SK-N-SH treated with all-trans-retinoic acid at 6 μM for 48 hours (cell line): Measurements from ENCODE around the gene STARD5.
A peak's percentile ranks its signal among the peaks of the same experiment; 100 is the strongest.

ENCODE experiments used
- ATAC-seq: fragments of 200-7000 bp; cut with Tn5 transposase; 3 replicates; pipeline ENCODE4 v1.9.1; 2020; ENCODE audit warnings: mild to moderate bottlenecking, moderate library complexity
- ARNTL ChIP-seq: fragments of 450-650 bp; formaldehyde crosslinking; IDR thresholded peaks from 2 replicates; pipeline ENCODE4 v1.5.0; 2020; ENCODE audit warnings: low read depth, mild to moderate bottlenecking, moderate library complexity, borderline replicate concordance
- BACH2 ChIP-seq: fragments of 250-450 bp; sonication (Bioruptor Pico); IDR thresholded peaks from 2 replicates; pipeline ENCODE4 v1.9.0; 2021; ENCODE audit warnings: mild to moderate bottlenecking, borderline replicate concordance
- CSDC2 ChIP-seq: fragments of 250-450 bp; sonication (Bioruptor Pico); IDR thresholded peaks from 2 replicates; pipeline ENCODE4 v1.5.0; 2020; ENCODE audit warnings: mild to moderate bottlenecking, moderate library complexity
- ESRRG ChIP-seq: fragments of 250-450 bp; sonication (Bioruptor Pico); IDR thresholded peaks from 2 replicates; pipeline ENCODE4 v1.6.1; 2021; ENCODE audit warnings: mild to moderate bottlenecking
- GLIS3 ChIP-seq: fragments of 250-450 bp; sonication (Bioruptor Pico); IDR thresholded peaks from 2 replicates; pipeline ENCODE4 v1.5.0; 2020; ENCODE audit warnings: mild to moderate bottlenecking, moderate library complexity
- ISL1 ChIP-seq: fragments of 250-450 bp; sonication (Bioruptor Pico); IDR thresholded peaks from 2 replicates; pipeline ENCODE4 v2.1.2; 2022; ENCODE audit warnings: mild to moderate bottlenecking, moderate library complexity
- OSR1 ChIP-seq: fragments of 250-450 bp; sonication (Bioruptor Pico); IDR thresholded peaks from 2 replicates; pipeline ENCODE4 v1.8.0; 2022; ENCODE audit warnings: moderate library complexity, mild to moderate bottlenecking, inconsistent platforms
- PPARA ChIP-seq: fragments of 250-450 bp; sonication (Bioruptor Pico); IDR thresholded peaks from 2 replicates; pipeline ENCODE4 v1.5.0; 2020; ENCODE audit warnings: mild to moderate bottlenecking, borderline replicate concordance
- RARB ChIP-seq: fragments of 250-450 bp; sonication (Bioruptor Pico); IDR thresholded peaks from 2 replicates; pipeline ENCODE4 v1.8.0; 2021; ENCODE audit warnings: mild to moderate bottlenecking, moderate library complexity
- SNAI2 ChIP-seq: fragments of 250-450 bp; sonication (Bioruptor Pico); IDR thresholded peaks from 2 replicates; pipeline ENCODE4 v1.5.0; 2020; ENCODE audit warnings: mild to moderate bottlenecking, moderate library complexity
- TCF4 ChIP-seq: fragments of 250-450 bp; sonication (Bioruptor Pico); IDR thresholded peaks from 2 replicates; pipeline ENCODE4 v1.8.0; 2021; ENCODE audit warnings: mild to moderate bottlenecking, moderate library complexity, borderline replicate concordance
- TOX ChIP-seq: fragments of 250-450 bp; sonication (Bioruptor Pico); IDR thresholded peaks from 2 replicates; pipeline ENCODE4 v1.8.0; 2021; ENCODE audit warnings: mild to moderate bottlenecking, moderate library complexity, borderline replicate concordance
- ZC3H10 ChIP-seq: fragments of 250-450 bp; sonication (Bioruptor Pico); IDR thresholded peaks from 2 replicates; pipeline ENCODE4 v1.5.1; 2021; ENCODE audit warnings: mild to moderate bottlenecking, moderate library complexity
- ZFP3 ChIP-seq: fragments of 250-450 bp; sonication (Bioruptor Pico); IDR thresholded peaks from 2 replicates; pipeline ENCODE4 v1.5.0; 2020; ENCODE audit warnings: mild to moderate bottlenecking, moderate library complexity
- ZFP30 ChIP-seq: fragments of 450-650 bp; formaldehyde crosslinking; IDR thresholded peaks from 2 replicates; pipeline ENCODE4 v1.5.0; 2022; ENCODE audit warnings: mild to moderate bottlenecking, moderate library complexity
- ZNF565 ChIP-seq: fragments of 450-650 bp; formaldehyde crosslinking; conservative IDR thresholded peaks from 2 replicates; pipeline ENCODE4 v1.5.0; 2020; ENCODE audit warnings: low read depth, mild to moderate bottlenecking, moderate library complexity
- ZNF70 ChIP-seq: fragments of 450-650 bp; formaldehyde crosslinking; IDR thresholded peaks from 2 replicates; pipeline ENCODE4 v1.5.0; 2020; ENCODE audit warnings: mild to moderate bottlenecking, moderate library complexity
- ZNF8 ChIP-seq: fragments of 450-650 bp; formaldehyde crosslinking; IDR thresholded peaks from 2 replicates; pipeline ENCODE4 v1.5.0; 2020; ENCODE audit warnings: mild to moderate bottlenecking, moderate library complexity
- TF ChIP-seq, protein P1 (sequence below): fragments of 250-450 bp; sonication (Bioruptor Pico); IDR thresholded peaks from 2 replicates; pipeline ENCODE4 v1.5.1; 2021; ENCODE audit warnings: mild to moderate bottlenecking, moderate library complexity
- TF ChIP-seq, protein P2 (sequence below): fragments of 250-450 bp; sonication (Bioruptor Pico); IDR thresholded peaks from 2 replicates; pipeline ENCODE4 v1.5.1; 2020; ENCODE audit warnings: low read depth, mild to moderate bottlenecking, moderate library complexity
- TF ChIP-seq, protein P3 (sequence below): fragments of 250-450 bp; sonication (Bioruptor Pico); IDR thresholded peaks from 2 replicates; pipeline ENCODE4 v1.8.0; 2020; ENCODE audit warnings: mild to moderate bottlenecking, moderate library complexity, borderline replicate concordance
- TF ChIP-seq, protein P4 (sequence below): fragments of 250-450 bp; sonication (Bioruptor Pico); IDR thresholded peaks from 2 replicates; pipeline ENCODE4 v1.8.0; 2021; ENCODE audit warnings: low read depth, mild to moderate bottlenecking, moderate library complexity, borderline replicate concordance
- TF ChIP-seq, protein P5 (sequence below): fragments of 250-450 bp; sonication (Bioruptor Pico); IDR thresholded peaks from 2 replicates; pipeline ENCODE4 v1.5.0; 2020; ENCODE audit warnings: mild to moderate bottlenecking, moderate library complexity

STARD5 gene

DNA sequence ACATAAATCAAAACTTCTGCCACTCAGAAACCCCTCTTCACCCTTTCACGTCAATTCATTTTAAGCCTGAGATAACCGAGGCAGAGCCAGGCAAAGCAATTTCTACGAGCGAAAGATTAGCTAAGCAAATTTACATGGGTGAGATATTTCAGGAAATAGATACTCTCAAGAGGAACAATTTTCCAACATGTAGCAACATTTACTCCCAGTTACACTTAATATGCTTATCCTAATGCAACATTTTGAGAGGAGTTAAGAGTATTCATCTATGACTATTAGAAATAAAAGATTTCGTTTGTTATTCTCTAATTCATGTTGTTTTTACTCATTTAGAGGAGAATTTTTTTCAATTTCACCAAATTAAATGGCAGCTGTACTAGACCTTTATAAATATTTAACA lies 49.2 kb upstream of the STARD5 start (continued):
- TF ChIP-seq, protein P1, sequence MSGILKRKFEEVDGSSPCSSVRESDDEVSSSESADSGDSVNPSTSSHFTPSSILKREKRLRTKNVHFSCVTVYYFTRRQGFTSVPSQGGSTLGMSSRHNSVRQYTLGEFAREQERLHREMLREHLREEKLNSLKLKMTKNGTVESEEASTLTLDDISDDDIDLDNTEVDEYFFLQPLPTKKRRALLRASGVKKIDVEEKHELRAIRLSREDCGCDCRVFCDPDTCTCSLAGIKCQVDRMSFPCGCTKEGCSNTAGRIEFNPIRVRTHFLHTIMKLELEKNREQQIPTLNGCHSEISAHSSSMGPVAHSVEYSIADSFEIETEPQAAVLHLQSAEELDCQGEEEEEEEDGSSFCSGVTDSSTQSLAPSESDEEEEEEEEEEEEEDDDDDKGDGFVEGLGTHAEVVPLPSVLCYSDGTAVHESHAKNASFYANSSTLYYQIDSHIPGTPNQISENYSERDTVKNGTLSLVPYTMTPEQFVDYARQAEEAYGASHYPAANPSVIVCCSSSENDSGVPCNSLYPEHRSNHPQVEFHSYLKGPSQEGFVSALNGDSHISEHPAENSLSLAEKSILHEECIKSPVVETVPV (CRISPR knock-in tag): no peak
- TF ChIP-seq ZFP3 (CRISPR knock-in tag): no peak
- TF ChIP-seq, protein P2, sequence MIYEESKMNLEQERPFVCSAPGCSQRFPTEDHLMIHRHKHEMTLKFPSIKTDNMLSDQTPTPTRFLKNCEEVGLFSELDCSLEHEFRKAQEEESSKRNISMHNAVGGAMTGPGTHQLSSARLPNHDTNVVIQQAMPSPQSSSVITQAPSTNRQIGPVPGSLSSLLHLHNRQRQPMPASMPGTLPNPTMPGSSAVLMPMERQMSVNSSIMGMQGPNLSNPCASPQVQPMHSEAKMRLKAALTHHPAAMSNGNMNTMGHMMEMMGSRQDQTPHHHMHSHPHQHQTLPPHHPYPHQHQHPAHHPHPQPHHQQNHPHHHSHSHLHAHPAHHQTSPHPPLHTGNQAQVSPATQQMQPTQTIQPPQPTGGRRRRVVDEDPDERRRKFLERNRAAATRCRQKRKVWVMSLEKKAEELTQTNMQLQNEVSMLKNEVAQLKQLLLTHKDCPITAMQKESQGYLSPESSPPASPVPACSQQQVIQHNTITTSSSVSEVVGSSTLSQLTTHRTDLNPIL: no peak
- TF ChIP-seq ESRRG (CRISPR knock-in tag): no peak

DNA sequence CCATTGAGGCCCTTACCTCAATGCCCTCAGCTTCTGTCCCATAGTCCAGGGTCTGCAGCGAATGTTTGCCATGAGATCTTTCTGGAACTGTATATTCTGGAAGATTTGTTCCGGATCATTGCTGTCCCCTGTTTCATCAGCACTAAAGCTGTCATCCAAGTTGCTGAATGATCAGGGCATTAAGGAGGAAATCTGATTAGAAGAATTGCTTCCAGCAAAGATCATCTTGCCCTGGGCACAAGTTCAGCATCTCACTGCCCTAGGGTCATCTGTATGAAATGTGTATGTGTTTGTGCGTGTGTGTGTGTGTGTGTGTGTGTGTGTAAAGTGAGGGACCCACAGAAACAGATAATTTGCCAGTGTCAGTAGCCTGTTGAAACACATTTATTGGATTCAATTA lies 48.6 kb upstream of the STARD5 start:
- no peak for ATAC-seq
- TF ChIP-seq, protein P3, sequence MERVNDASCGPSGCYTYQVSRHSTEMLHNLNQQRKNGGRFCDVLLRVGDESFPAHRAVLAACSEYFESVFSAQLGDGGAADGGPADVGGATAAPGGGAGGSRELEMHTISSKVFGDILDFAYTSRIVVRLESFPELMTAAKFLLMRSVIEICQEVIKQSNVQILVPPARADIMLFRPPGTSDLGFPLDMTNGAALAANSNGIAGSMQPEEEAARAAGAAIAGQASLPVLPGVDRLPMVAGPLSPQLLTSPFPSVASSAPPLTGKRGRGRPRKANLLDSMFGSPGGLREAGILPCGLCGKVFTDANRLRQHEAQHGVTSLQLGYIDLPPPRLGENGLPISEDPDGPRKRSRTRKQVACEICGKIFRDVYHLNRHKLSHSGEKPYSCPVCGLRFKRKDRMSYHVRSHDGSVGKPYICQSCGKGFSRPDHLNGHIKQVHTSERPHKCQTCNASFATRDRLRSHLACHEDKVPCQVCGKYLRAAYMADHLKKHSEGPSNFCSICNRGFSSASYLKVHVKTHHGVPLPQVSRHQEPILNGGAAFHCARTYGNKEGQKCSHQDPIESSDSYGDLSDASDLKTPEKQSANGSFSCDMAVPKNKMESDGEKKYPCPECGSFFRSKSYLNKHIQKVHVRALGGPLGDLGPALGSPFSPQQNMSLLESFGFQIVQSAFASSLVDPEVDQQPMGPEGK (CRISPR knock-in tag): no peak
- TF ChIP-seq ZFP30 (CRISPR knock-in tag): no peak
- TF ChIP-seq, protein P1 (CRISPR knock-in tag): no peak
- TF ChIP-seq, protein P4, sequence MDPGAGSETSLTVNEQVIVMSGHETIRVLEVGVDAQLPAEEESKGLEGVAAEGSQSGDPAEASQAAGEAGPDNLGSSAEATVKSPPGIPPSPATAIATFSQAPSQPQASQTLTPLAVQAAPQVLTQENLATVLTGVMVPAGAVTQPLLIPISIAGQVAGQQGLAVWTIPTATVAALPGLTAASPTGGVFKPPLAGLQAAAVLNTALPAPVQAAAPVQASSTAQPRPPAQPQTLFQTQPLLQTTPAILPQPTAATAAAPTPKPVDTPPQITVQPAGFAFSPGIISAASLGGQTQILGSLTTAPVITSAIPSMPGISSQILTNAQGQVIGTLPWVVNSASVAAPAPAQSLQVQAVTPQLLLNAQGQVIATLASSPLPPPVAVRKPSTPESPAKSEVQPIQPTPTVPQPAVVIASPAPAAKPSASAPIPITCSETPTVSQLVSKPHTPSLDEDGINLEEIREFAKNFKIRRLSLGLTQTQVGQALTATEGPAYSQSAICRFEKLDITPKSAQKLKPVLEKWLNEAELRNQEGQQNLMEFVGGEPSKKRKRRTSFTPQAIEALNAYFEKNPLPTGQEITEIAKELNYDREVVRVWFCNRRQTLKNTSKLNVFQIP: no peak
- no peak for TF ChIP-seq RARB (CRISPR knock-in tag)
- TF ChIP-seq ZC3H10 (CRISPR knock-in tag): no peak
- TF ChIP-seq SNAI2 (CRISPR knock-in tag): no peak
- no peak for TF ChIP-seq ARNTL
- no peak for TF ChIP-seq ZNF565 (CRISPR knock-in tag)
- TF ChIP-seq CSDC2 (CRISPR knock-in tag): no peak
- no peak for TF ChIP-seq ESRRG (CRISPR knock-in tag)
- TF ChIP-seq TCF4 (CRISPR knock-in tag): no peak
- TF ChIP-seq BACH2 (CRISPR knock-in tag): no peak
- TF ChIP-seq ZNF8 (CRISPR knock-in tag): no peak
- TF ChIP-seq ZNF70: no peak
- no peak for TF ChIP-seq OSR1 (CRISPR knock-in tag)
- TF ChIP-seq, protein P5, sequence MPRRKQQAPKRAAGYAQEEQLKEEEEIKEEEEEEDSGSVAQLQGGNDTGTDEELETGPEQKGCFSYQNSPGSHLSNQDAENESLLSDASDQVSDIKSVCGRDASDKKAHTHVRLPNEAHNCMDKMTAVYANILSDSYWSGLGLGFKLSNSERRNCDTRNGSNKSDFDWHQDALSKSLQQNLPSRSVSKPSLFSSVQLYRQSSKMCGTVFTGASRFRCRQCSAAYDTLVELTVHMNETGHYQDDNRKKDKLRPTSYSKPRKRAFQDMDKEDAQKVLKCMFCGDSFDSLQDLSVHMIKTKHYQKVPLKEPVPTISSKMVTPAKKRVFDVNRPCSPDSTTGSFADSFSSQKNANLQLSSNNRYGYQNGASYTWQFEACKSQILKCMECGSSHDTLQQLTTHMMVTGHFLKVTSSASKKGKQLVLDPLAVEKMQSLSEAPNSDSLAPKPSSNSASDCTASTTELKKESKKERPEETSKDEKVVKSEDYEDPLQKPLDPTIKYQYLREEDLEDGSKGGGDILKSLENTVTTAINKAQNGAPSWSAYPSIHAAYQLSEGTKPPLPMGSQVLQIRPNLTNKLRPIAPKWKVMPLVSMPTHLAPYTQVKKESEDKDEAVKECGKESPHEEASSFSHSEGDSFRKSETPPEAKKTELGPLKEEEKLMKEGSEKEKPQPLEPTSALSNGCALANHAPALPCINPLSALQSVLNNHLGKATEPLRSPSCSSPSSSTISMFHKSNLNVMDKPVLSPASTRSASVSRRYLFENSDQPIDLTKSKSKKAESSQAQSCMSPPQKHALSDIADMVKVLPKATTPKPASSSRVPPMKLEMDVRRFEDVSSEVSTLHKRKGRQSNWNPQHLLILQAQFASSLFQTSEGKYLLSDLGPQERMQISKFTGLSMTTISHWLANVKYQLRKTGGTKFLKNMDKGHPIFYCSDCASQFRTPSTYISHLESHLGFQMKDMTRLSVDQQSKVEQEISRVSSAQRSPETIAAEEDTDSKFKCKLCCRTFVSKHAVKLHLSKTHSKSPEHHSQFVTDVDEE (CRISPR knock-in tag): no peak
- peak; percentile 81 for TF ChIP-seq ISL1 (CRISPR knock-in tag)
- no peak for TF ChIP-seq PPARA (CRISPR knock-in tag)
- TF ChIP-seq TOX (CRISPR knock-in tag): no peak
- no peak; the same call in 1 of the 2 replicates for TF ChIP-seq GLIS3 (CRISPR knock-in tag)
- TF ChIP-seq, protein P2: peak; percentile 48; the same call in 1 of the 2 replicates
- TF ChIP-seq ZFP3 (CRISPR knock-in tag): 0 out of 2 replicates have a peak, but pooled peaks have one; percentile 33
